ENCODE data around the gene CST7. TPM values are rescaled to one million over a fixed set of nuclear protein-coding genes. Genes with fewer than 3 reads are reported as not detected.
A peak's percentile ranks its signal among the peaks of the same experiment; 100 is the strongest.
"Not testable (repeated sequence)": the region's sequence is repeated elsewhere in the genome, so short reads cannot be mapped to it uniquely, and the experiment has no call there.

The CST7 gene
- total RNA-seq, 1 donor from 2014 or later: not detected

- not testable (repeated sequence) for H3K4me1 Mint-ChIP-seq; H2AFZ ChIP-seq (replicated peaks); H3K79me2 ChIP-seq (ENCODE audit: low read depth); H3K4me2 ChIP-seq; H3K9me3 Mint-ChIP-seq; H3K4me3 Mint-ChIP-seq; H4K20me1 ChIP-seq (ENCODE audit: low read depth); H3F3A ChIP-seq (ENCODE audit: low read depth); H3K9me3 ChIP-seq (ENCODE audit: low read depth); H3K27ac Mint-ChIP-seq; H3K36me3 ChIP-seq; H3K36me3 Mint-ChIP-seq; H3K27ac ChIP-seq; H3K27me3 Mint-ChIP-seq (ENCODE audit: insufficient read depth, low read depth); H3K9ac ChIP-seq; H3K27me3 ChIP-seq; DNase-seq (ENCODE audit: low spot score); H3K4me3 ChIP-seq; H3K4me1 ChIP-seq
- TF ChIP-seq CTCF (IDR thresholded peaks at IDR 0.05): peak; percentile 68
Measured at GRCh38 chr20:24930724-24931688, 18.1 kb upstream of the CST7 start.

GRCh38 chr20:24931893-24932292, 17.2 kb upstream of the CST7 start:
- not testable (repeated sequence) for H3K4me1 Mint-ChIP-seq; H3K4me2 ChIP-seq; H3K36me3 Mint-ChIP-seq; H4K20me1 ChIP-seq (ENCODE audit: low read depth); H3K27me3 ChIP-seq; H3K9me3 Mint-ChIP-seq; H3K4me3 ChIP-seq; H3K9ac ChIP-seq; H3K4me1 ChIP-seq; H3F3A ChIP-seq (ENCODE audit: low read depth); H3K27ac ChIP-seq; H3K27ac Mint-ChIP-seq; H2AFZ ChIP-seq (replicated peaks); H3K79me2 ChIP-seq (ENCODE audit: low read depth); H3K9me3 ChIP-seq (ENCODE audit: low read depth); H3K27me3 Mint-ChIP-seq (ENCODE audit: insufficient read depth, low read depth); H3K4me3 Mint-ChIP-seq; DNase-seq (ENCODE audit: low spot score); H3K36me3 ChIP-seq

GRCh38 chr20:24933266-24933908, 15.7 kb upstream of the CST7 start:
- H3K4me3 Mint-ChIP-seq: no peak overlapping the region
- H3K79me2 ChIP-seq (ENCODE audit: low read depth): no peaks in the 10 kb centered on the region
- no peaks in the 10 kb centered on the region for H3K36me3 Mint-ChIP-seq
- no peak overlapping the region for H3K9ac ChIP-seq
- H3F3A ChIP-seq (ENCODE audit: low read depth): no peaks in the 10 kb centered on the region
- no peak overlapping the region for H2AFZ ChIP-seq (replicated peaks)
- H3K4me2 ChIP-seq: no peak overlapping the region
- H3K27ac Mint-ChIP-seq: no peak overlapping the region
- no peak overlapping the region for H3K4me3 ChIP-seq
- TF ChIP-seq CTCF (IDR thresholded peaks at IDR 0.05) (no peak), EZH2phosphoT487 (IDR thresholded peaks at IDR 0.05) (no peak), EZH2 (IDR thresholded peaks at IDR 0.05) (no peak)
- no peaks in the 10 kb centered on the region for H4K20me1 ChIP-seq (ENCODE audit: low read depth)
- H3K27me3 Mint-ChIP-seq (ENCODE audit: insufficient read depth, low read depth): peaks cover 7% of the 10 kb centered on the region
- no peaks in the 10 kb centered on the region for H3K36me3 ChIP-seq
- H3K27me3 ChIP-seq: no peaks in the 10 kb centered on the region
- peaks cover 5% of the 10 kb centered on the region for H3K9me3 Mint-ChIP-seq
- H3K4me1 ChIP-seq: no peaks in the 10 kb centered on the region
- H3K27ac ChIP-seq: no peak overlapping the region
- no peaks in the 10 kb centered on the region for H3K4me1 Mint-ChIP-seq
- no peaks in the 10 kb centered on the region for H3K9me3 ChIP-seq (ENCODE audit: low read depth)
- no peak for DNase-seq (ENCODE audit: low spot score)
